H9 (cell line): ENCODE measurements around the gene PCDHGA3. TPM values are rescaled to one million over a fixed set of nuclear protein-coding genes. Genes with fewer than 3 reads are reported as not detected.
"Not testable (repeated sequence)": the region's sequence is repeated elsewhere in the genome, so short reads cannot be mapped to it uniquely, and the experiment has no call there.

Experiments used
- DNase-seq: peaks from one replicate; pipeline ENCODE4 v3.0.0-alpha.2; 2017
- H2AFZ ChIP-seq: one replicate; pipeline ENCODE4 v1.6.1; 2013; ENCODE audit warnings: mild to moderate bottlenecking, low read length, control low read depth, moderate library complexity
- H2AK5ac ChIP-seq: 2 replicates; pipeline ENCODE4 v1.6.1; 2013; ENCODE audit warnings: low read length, control low read depth, mixed read lengths; ENCODE audit not compliant: insufficient read length
- H2BK120ac ChIP-seq: one replicate; pipeline ENCODE4 v1.6.1; 2013; ENCODE audit warnings: low read depth, mild to moderate bottlenecking, low read length, control low read depth, inconsistent platforms; ENCODE audit not compliant: poor library complexity, severe bottlenecking
- H2BK12ac ChIP-seq: 2 replicates; pipeline ENCODE4 v1.6.1; 2013; ENCODE audit warnings: low read length, control low read depth, mixed read lengths, low read depth; ENCODE audit not compliant: insufficient read length
- H2BK15ac ChIP-seq: 2 replicates; pipeline ENCODE4 v1.6.1; 2013; ENCODE audit warnings: low read depth, low read length, control low read depth
- H2BK20ac ChIP-seq: one replicate; pipeline ENCODE4 v1.6.1; 2013; ENCODE audit warnings: low read depth, mild to moderate bottlenecking, low read length, control low read depth, inconsistent platforms; ENCODE audit not compliant: poor library complexity, severe bottlenecking
- H2BK5ac ChIP-seq: 2 replicates; pipeline ENCODE4 v1.6.1; 2013; ENCODE audit warnings: low read length, control low read depth, mixed read lengths; ENCODE audit not compliant: insufficient read length
- H3K14ac ChIP-seq: 2 replicates; pipeline ENCODE4 v1.6.1; 2013; ENCODE audit warnings: low read length, control low read depth; ENCODE audit not compliant: insufficient read depth
- H3K18ac ChIP-seq: 2 replicates; pipeline ENCODE4 v1.6.1; 2013; ENCODE audit warnings: low read depth, mild to moderate bottlenecking, mixed read lengths, low read length, control low read depth; ENCODE audit not compliant: insufficient read length
- H3K23ac ChIP-seq: 2 replicates; pipeline ENCODE4 v1.6.1; 2013; ENCODE audit warnings: low read length, control low read depth, mixed read lengths, low read depth; ENCODE audit not compliant: insufficient read length
- H3K23me2 ChIP-seq: 2 replicates; pipeline ENCODE4 v1.6.1; 2013; ENCODE audit warnings: low read depth, mild to moderate bottlenecking, mixed read lengths, low read length, control low read depth; ENCODE audit not compliant: insufficient read length, poor library complexity, severe bottlenecking
- H3K27ac ChIP-seq: 2 replicates; pipeline ENCODE4 v1.5.1; 2013; ENCODE audit warnings: low read length, control low read depth, mixed read lengths, low read depth; ENCODE audit not compliant: insufficient read length
- H3K27me3 ChIP-seq: 2 replicates; pipeline ENCODE4 v1.6.1; 2013; ENCODE audit warnings: low read length, control low read depth, inconsistent platforms; ENCODE audit not compliant: insufficient read depth
- H3K4ac ChIP-seq: 2 replicates; pipeline ENCODE4 v1.6.1; 2013; ENCODE audit warnings: low read depth, mild to moderate bottlenecking, control low read depth, inconsistent platforms, low read length, moderate library complexity
- H3K4me1 ChIP-seq: 2 replicates; pipeline ENCODE4 v1.6.1; 2013; ENCODE audit warnings: low read length, control low read depth, inconsistent platforms; ENCODE audit not compliant: insufficient read depth
- H3K4me2 ChIP-seq: 2 replicates; pipeline ENCODE4 v1.6.1; 2013; ENCODE audit warnings: low read length, control low read depth, mixed read lengths; ENCODE audit not compliant: insufficient read length, insufficient read depth
- H3K56ac ChIP-seq: 2 replicates; pipeline ENCODE4 v1.6.1; 2013; ENCODE audit warnings: low read depth, mild to moderate bottlenecking, mixed read lengths, low read length, control low read depth; ENCODE audit not compliant: insufficient read length
- H3K79me1 ChIP-seq: 2 replicates; pipeline ENCODE4 v1.6.1; 2013; ENCODE audit warnings: low read depth, mild to moderate bottlenecking, moderate library complexity, low read length, control low read depth, inconsistent platforms; ENCODE audit not compliant: insufficient read depth, poor library complexity, severe bottlenecking
- H3K79me2 ChIP-seq: 2 replicates; pipeline ENCODE4 v1.6.1; 2013; ENCODE audit warnings: low read length, control low read depth, inconsistent platforms; ENCODE audit not compliant: insufficient read depth
- H3K9ac ChIP-seq: 2 replicates; pipeline ENCODE4 v1.6.1; 2013; ENCODE audit warnings: low read length, control low read depth, mixed read lengths; ENCODE audit not compliant: insufficient read length; ENCODE audit errors: extremely low read depth
- H3K9me3 ChIP-seq: one replicate; pipeline ENCODE4 v1.6.1; 2013; ENCODE audit warnings: low read depth, low read length, inconsistent platforms; ENCODE audit not compliant: control insufficient read depth
- H3T11ph ChIP-seq: one replicate; pipeline ENCODE4 v1.6.1; 2013; ENCODE audit warnings: mild to moderate bottlenecking, low read length, control low read depth, inconsistent platforms
- H4K20me1 ChIP-seq: one replicate; pipeline ENCODE4 v1.6.1; 2013; ENCODE audit not compliant: control insufficient read depth, insufficient read length, insufficient read depth
- H4K5ac ChIP-seq: 2 replicates; pipeline ENCODE4 v1.6.1; 2013; ENCODE audit warnings: low read depth, mild to moderate bottlenecking, mixed read lengths, low read length, control low read depth; ENCODE audit not compliant: insufficient read length
- H4K8ac ChIP-seq: replicated peaks from 2 replicates; pipeline ENCODE4 v1.6.1; 2013; ENCODE audit warnings: low read length, control low read depth, mixed read lengths, low read depth; ENCODE audit not compliant: insufficient read length
- H4K91ac ChIP-seq: 2 replicates; pipeline ENCODE4 v1.6.1; 2013; ENCODE audit warnings: low read depth, mild to moderate bottlenecking, moderate library complexity, mixed read lengths, low read length, control low read depth; ENCODE audit not compliant: insufficient read length
- H3K27ac Mint-ChIP-seq, 3 experiments: 2 replicates in 2 of 3; 3 replicates in 1 of 3; pipeline ENCODE4 v1.8.0; 2020 to 2021; ENCODE audit warnings: mixed read lengths in 3 of 3, mild to moderate bottlenecking in 1 of 3, moderate library complexity in 1 of 3
- H3K27me3 Mint-ChIP-seq: 2 replicates; pipeline ENCODE4 v1.8.0; 2021; ENCODE audit warnings: low read depth, mild to moderate bottlenecking, moderate library complexity, mixed read lengths
- H3K36me3 Mint-ChIP-seq, 3 experiments: 2 replicates in 2 of 3; 3 replicates in 1 of 3; pipeline ENCODE4 v1.8.0; 2020 to 2021; ENCODE audit warnings: low read depth in 3 of 3, mixed read lengths in 3 of 3; ENCODE audit not compliant: insufficient read depth in 1 of 3
- H3K4me1 Mint-ChIP-seq, 2 experiments: 2 replicates each; pipeline ENCODE4 v1.8.0; 2020; ENCODE audit warnings: mixed read lengths in 2 of 2
- H3K4me3 Mint-ChIP-seq, 2 experiments: 2 replicates in 1 of 2; 3 replicates in 1 of 2; pipeline ENCODE4 v1.8.0; 2020 to 2021; ENCODE audit warnings: mild to moderate bottlenecking in 2 of 2, mixed read lengths in 2 of 2, moderate library complexity in 1 of 2
- H3K9me3 Mint-ChIP-seq, 2 experiments: 2 replicates in 1 of 2; 3 replicates in 1 of 2; pipeline ENCODE4 v1.8.0; 2020; ENCODE audit warnings: mild to moderate bottlenecking in 2 of 2, mixed read lengths in 2 of 2, moderate library complexity in 1 of 2
- CTCF ChIP-seq: fragments of 200-600 bp; sonication (generic); conservative IDR thresholded peaks from 3 replicates; pipeline ENCODE4 v1.8.0; 2021; ENCODE audit warnings: antibody characterized with exemption, mild to moderate bottlenecking
- WGBS: extraction: QIAGEN DNeasy Blood & Tissue Kit; methylation state at CpG from one replicate; pipeline ENCODE4 v1.1.7; 2013; ENCODE audit warnings: missing lambda C conversion rate, low lambda C conversion rate, mixed read lengths; ENCODE audit not compliant: insufficient read length; ENCODE audit errors: extremely low coverage; 5-methylcytosine and 5-hydroxymethylcytosine counted together
- total RNA-seq: library from RNA; stranded (reverse); gene quantifications from 2 replicates; pipeline ENCODE4 v1.2.1, GENCODE V29; 2021

PCDHGA3 gene
- total RNA-seq, 1 experiment from 2014 or later, result 0.94 TPM

GRCh38 chr5:141338538-141339306 lies 4.9 kb upstream of the PCDHGA3 start, which contains the start of gene PCDHGA2:
Gene PCDHGA2, plus strand, starts transcription at chr5:141338760.
- Mint-ChIP-seq H3K4me1 (peaks cover 2 to 4% of the 10 kb centered on the region in 2 experiments; a peak in 2 of 4 replicates), H3K27ac (no peak within 1 kb of the TSS), H3K27me3 (peaks cover 10% of the 10 kb centered on the region), H3K4me3 (no peak within 1 kb of the TSS), H3K9me3 (peaks cover 54 to 75% of the 10 kb centered on the region in 2 experiments), H3K36me3 (peaks cover 9 to 25% (median 20%) of the 10 kb centered on the region in 3 experiments)
- no peaks in the 10 kb centered on the region for H3K79me1 ChIP-seq
- no peak within 1 kb of the TSS for H2BK20ac ChIP-seq
- no peak within 1 kb of the TSS for H3K23ac ChIP-seq
- no peak within 1 kb of the TSS for H2AK5ac ChIP-seq
- H3K79me2 ChIP-seq, result no peaks in the 10 kb centered on the region
- no peak within 1 kb of the TSS for H3K18ac ChIP-seq
- H3K9me3 ChIP-seq, result peaks cover 17% of the 10 kb centered on the region
- H4K5ac ChIP-seq, result no peak within 1 kb of the TSS
- no peak within 1 kb of the TSS for H3K4me2 ChIP-seq
- no peak within 1 kb of the TSS for H3K4ac ChIP-seq
- H3T11ph ChIP-seq, result no peak within 1 kb of the TSS
- H2BK5ac ChIP-seq, result no peak within 1 kb of the TSS
- no peak within 1 kb of the TSS for H2BK15ac ChIP-seq
- H3K56ac ChIP-seq, result no peak within 1 kb of the TSS
- H2BK12ac ChIP-seq, result no peak within 1 kb of the TSS
- H3K14ac ChIP-seq, result no peak within 1 kb of the TSS
- H3K4me1 ChIP-seq, result no peaks in the 10 kb centered on the region
- no peak within 1 kb of the TSS for H2BK120ac ChIP-seq
- H2AFZ ChIP-seq, result no peak within 1 kb of the TSS
- no peak within 1 kb of the TSS for H4K91ac ChIP-seq
- no CpG with 5 or more reads among the region's 27 CpGs for WGBS
- H3K27me3 ChIP-seq, result no peaks in the 10 kb centered on the region
- no peak within 1 kb of the TSS for H4K8ac ChIP-seq
- peak; percentile 62 for DNase-seq
- TF ChIP-seq CTCF, result peak; percentile 68
- H3K27ac ChIP-seq, result no peak within 1 kb of the TSS
- H4K20me1 ChIP-seq, result no peaks in the 10 kb centered on the region
- H3K9ac ChIP-seq, result no peak within 1 kb of the TSS
- no peaks in the 10 kb centered on the region for H3K23me2 ChIP-seq

- not testable (repeated sequence) for H2BK5ac ChIP-seq, H3T11ph ChIP-seq, H3K27me3 ChIP-seq, H3K56ac ChIP-seq, H2AK5ac ChIP-seq, H4K91ac ChIP-seq, H3K27ac Mint-ChIP-seq, H2AFZ ChIP-seq, H4K8ac ChIP-seq, H3K27ac ChIP-seq, H2BK20ac ChIP-seq, H3K79me2 ChIP-seq, H3K4me2 ChIP-seq, H3K18ac ChIP-seq, H3K4me3 Mint-ChIP-seq, H3K79me1 ChIP-seq, H3K23me2 ChIP-seq, DNase-seq, H2BK15ac ChIP-seq, H3K23ac ChIP-seq, H3K4ac ChIP-seq, H2BK120ac ChIP-seq, H4K20me1 ChIP-seq, H4K5ac ChIP-seq, H3K4me1 ChIP-seq, H2BK12ac ChIP-seq, H3K14ac ChIP-seq, H3K9ac ChIP-seq, H3K4me1 Mint-ChIP-seq
- peaks cover 17 to 42% (median 33%) of the 10 kb centered on the region in 3 experiments for H3K36me3 Mint-ChIP-seq
- peaks cover 25% of the 10 kb centered on the region for H3K9me3 ChIP-seq
- peaks cover 63 to 76% of the 10 kb centered on the region in 2 experiments for H3K9me3 Mint-ChIP-seq
- peaks cover 12% of the 10 kb centered on the region for H3K27me3 Mint-ChIP-seq
- WGBS, result no CpG with 5 or more reads among the region's 45 CpGs
Observed at GRCh38 chr5:141340781-141341354, 2.8 kb upstream of the PCDHGA3 start.
